Neural cell (in vitro differentiated cells): ENCODE measurements around the gene SAC3D1.

Experiments
- EZH2 ChIP-seq: fragments of 200-600, 300-800 bp; shearing (Covaris generic), sonication (generic); IDR thresholded peaks from 2 replicates; pipeline ENCODE4 v1.6.1; 2014; ENCODE audit warnings: antibody characterized with exemption, low read length, borderline replicate concordance, mild to moderate bottlenecking; ENCODE audit not compliant: insufficient read depth, poor library complexity, severe bottlenecking
- POLR2AphosphoS5 ChIP-seq: IDR thresholded peaks from 2 replicates; pipeline ENCODE4 v1.6.1; 2012
- REST ChIP-seq: IDR thresholded peaks from 2 replicates; pipeline ENCODE4 v1.6.1; 2012; ENCODE audit warnings: borderline replicate concordance
- TF ChIP-seq, protein P1 (sequence below): fragments of 450-650 bp; IDR thresholded peaks from 2 replicates; pipeline ENCODE4 v1.5.1; 2014; ENCODE audit warnings: antibody characterized with exemption, mild to moderate bottlenecking, moderate library complexity; ENCODE audit not compliant: poor library complexity, severe bottlenecking

DNA sequence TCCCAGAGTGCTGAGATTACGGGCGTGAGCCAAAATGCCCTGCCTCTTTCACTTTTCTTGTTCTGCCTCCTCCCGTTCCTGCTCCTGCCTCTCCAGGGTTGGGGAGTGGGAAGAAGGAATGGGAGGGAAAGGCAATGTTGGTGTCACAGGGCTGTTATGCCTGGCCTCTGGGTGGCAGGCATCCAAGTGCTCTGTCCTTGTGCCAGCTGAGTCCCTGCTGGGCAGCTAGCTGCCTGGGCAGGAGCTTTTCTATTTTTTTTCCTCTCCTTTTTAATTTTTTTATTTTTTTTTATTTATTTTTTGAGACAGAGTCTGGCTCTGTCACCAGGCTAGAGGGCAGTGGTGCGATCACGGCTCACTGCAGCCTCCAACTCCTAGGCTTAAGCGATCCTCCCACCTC is 4.1 kb upstream of the SAC3D1 start:
- TF ChIP-seq, protein P1, sequence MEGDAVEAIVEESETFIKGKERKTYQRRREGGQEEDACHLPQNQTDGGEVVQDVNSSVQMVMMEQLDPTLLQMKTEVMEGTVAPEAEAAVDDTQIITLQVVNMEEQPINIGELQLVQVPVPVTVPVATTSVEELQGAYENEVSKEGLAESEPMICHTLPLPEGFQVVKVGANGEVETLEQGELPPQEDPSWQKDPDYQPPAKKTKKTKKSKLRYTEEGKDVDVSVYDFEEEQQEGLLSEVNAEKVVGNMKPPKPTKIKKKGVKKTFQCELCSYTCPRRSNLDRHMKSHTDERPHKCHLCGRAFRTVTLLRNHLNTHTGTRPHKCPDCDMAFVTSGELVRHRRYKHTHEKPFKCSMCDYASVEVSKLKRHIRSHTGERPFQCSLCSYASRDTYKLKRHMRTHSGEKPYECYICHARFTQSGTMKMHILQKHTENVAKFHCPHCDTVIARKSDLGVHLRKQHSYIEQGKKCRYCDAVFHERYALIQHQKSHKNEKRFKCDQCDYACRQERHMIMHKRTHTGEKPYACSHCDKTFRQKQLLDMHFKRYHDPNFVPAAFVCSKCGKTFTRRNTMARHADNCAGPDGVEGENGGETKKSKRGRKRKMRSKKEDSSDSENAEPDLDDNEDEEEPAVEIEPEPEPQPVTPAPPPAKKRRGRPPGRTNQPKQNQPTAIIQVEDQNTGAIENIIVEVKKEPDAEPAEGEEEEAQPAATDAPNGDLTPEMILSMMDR: no peak
- TF ChIP-seq REST (no peak), POLR2AphosphoS5 (no peak), EZH2 (no peak)
